GM13976 (cell line): ENCODE measurements around the gene FLT3LG.

ENCODE experiments used
- DNase-seq: peaks from one replicate; pipeline ENCODE4 v3.0.0; 2012; ENCODE audit warnings: low spot score
- CTCF ChIP-seq: IDR thresholded peaks from 2 replicates; pipeline ENCODE4 v1.5.1; 2012; ENCODE audit warnings: borderline replicate concordance, mild to moderate bottlenecking; ENCODE audit not compliant: insufficient read depth; ENCODE audit errors: extremely low read depth, missing control alignments, control extremely low read depth
- in situ Hi-C: fragments of 300-500 bp; cut with MboI; formaldehyde crosslinking; loops from one replicate; pipeline ENCODE4 v1.12.0; 2022; ENCODE audit warnings: low sequenced_read_pairs, mixed read lengths, inconsistent platforms; ENCODE audit not compliant: unreplicated experiment

Gene FLT3LG

DNA sequence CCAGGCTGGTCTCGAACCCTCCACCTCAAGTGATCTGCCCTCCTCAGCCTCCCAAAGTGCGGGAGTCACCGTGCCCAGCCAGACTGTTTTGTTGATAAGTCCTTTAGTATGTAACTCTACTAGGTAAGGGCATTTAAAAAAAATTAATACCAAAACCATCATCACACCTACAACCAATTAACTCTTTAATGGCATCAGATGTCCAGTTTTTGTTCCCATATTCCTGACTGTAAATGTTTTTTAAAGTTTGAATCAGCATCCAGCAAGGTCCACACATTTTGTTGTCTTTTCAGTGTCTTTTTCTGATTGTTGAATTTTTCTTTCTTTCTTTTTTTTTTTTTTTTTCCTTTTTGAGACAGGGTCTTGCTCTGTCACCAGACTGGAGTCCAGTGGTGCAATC is 44.0 kb downstream of the FLT3LG start:
- in situ Hi-C loops, result no loop called here
- no peak for TF ChIP-seq CTCF
- no peak for DNase-seq

- no peak for DNase-seq
- in situ Hi-C loops, result no loop called here
- TF ChIP-seq CTCF, result no peak
Observed at GRCh38 chr19:49520705-49521319, 46.8 kb downstream of the FLT3LG start.

DNA sequence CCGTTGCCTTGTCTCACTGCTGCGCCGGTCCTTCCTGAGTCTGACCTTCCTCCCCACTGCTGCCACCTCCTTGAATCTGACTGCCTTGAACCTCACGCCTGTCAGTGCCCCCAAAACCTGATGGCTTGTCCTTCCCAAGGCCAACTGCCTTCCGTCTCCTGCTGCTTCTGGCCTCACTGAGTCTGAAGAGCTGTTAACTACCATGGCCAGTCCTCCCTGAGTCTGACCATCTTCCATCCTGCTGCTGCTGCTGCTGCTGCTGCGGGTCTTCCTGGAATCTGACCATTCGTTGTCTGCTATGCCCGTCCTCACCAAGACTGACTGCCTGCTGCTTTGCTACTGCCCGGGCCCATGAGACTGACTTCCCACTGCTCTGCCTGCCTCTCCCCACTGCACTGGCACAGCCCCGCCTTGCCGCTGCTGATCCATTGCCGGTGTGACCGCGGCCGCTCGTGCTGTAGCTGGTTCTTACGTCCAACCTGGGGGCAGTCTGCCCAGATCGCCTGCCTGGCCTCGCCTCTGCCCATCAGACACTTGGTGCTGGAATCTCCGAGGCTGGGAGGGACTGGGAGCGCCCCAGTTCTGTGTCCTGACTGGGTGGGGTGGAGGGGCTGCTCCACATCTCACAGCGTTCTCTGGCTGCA is 50.9 kb downstream of the FLT3LG start:
- no peak for TF ChIP-seq CTCF
- in situ Hi-C loops, result no loop called here
- no peak for DNase-seq

DNA sequence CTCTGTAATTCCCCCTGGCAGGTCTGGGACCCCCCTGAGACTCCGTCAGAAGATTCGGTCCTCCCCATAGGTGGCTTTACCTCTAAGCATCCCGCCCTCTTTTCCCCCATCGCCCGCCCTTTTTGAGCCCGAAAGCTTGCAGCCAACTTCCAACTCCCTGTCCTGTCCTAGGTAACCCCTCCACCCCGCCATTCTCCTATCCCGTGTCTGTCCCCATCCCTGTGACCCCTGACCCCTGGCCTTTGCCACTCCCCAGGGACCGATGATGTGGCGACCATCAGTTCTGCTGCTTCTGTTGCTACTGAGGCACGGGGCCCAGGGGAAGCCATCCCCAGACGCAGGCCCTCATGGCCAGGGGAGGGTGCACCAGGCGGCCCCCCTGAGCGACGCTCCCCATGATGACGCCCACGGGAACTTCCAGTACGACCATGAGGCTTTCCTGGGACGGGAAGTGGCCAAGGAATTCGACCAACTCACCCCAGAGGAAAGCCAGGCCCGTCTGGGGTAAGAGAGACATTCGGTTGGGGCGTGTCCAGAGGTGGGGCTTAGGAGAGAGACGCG is 54.3 kb downstream of the FLT3LG start:
- in situ Hi-C loops, result no loop called here
- DNase-seq, result no peak
- no peak for TF ChIP-seq CTCF

DNA sequence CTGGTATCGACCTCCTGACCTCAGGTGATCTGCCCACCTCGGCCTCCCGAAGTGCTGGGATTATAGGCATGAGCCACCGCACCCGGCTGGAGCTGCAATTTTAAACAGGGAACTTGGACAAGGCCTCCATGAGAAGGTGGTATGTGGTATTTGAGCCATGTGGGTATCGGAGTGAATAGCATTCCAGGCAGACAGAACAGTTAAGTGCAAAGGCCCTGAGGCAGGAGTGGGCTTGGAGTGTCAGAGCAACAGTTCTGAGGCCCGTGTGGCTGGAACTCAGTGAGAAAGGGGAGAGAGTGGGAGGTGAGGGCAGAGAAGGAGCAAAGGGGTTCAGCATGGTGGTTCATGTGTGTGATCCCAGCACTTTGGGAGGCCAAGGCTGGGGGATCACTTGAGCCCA is 56.7 kb downstream of the FLT3LG start:
- DNase-seq, result no peak
- no peak for TF ChIP-seq CTCF
- in situ Hi-C loops, result no loop called here

GRCh38 chr19:49533551-49534488 is 59.8 kb downstream of the FLT3LG start:
- peak; percentile 31 for TF ChIP-seq CTCF
- in situ Hi-C loops, result no loop called here
- peak; percentile 86 for DNase-seq
